ENCODE measurements around the gene NEAT1.

NEAT1 gene

GRCh38 chr11:65402790-65403189 is 19.8 kb upstream of the NEAT1 start:
- no peak overlapping the region for H3K27ac ChIP-seq (ENCODE audit: low read length, poor library complexity, severe bottlenecking)
- no peak overlapping the region for H3K4me2 ChIP-seq (ENCODE audit: low read length, poor library complexity, severe bottlenecking)
- H2BK15ac ChIP-seq (ENCODE audit: low read depth, poor library complexity, severe bottlenecking), result no peak overlapping the region
- H3K4me1 ChIP-seq (ENCODE audit: control insufficient read depth, insufficient read depth, low read depth, low read length), result peaks cover 11% of the 10 kb centered on the region
- no peak overlapping the region for H3K14ac ChIP-seq (ENCODE audit: low read length in 2 of 2)
- no peak overlapping the region for H3K18ac ChIP-seq (ENCODE audit: low read depth in 1 of 2, low read length in 2 of 2)
- H3K23ac ChIP-seq (ENCODE audit: low read length in 2 of 2), result no peak overlapping the region
- H3K79me1 ChIP-seq (replicated peaks; ENCODE audit: low read length, poor library complexity, severe bottlenecking), result peaks cover 38% of the 10 kb centered on the region
- no peak overlapping the region for H3K4me3 ChIP-seq (ENCODE audit: insufficient read depth in 1 of 2, low read depth in 1 of 2, low read length in 2 of 2)
- H3K9ac ChIP-seq (ENCODE audit: low read length), result no peak overlapping the region
- no peaks in the 10 kb centered on the region for H3K27me3 ChIP-seq (ENCODE audit: control insufficient read depth in 1 of 2, insufficient read depth in 1 of 2, low read length in 2 of 2)
- no peak for DNase-seq
- H4K91ac ChIP-seq (ENCODE audit: low read length), result no peak overlapping the region
- H2AFZ ChIP-seq (ENCODE audit: low read depth, low read length), result no peak overlapping the region
- 89% methylated on average over 2 of the region's 2 CpGs for WGBS
- H4K8ac ChIP-seq (ENCODE audit: low read length), result no peak overlapping the region
- no peak overlapping the region for H3K4ac ChIP-seq (ENCODE audit: low read depth in 1 of 2, low read length in 2 of 2)
- H2BK120ac ChIP-seq (ENCODE audit: low read depth, low read length), result no peak overlapping the region
- no peaks in the 10 kb centered on the region for H3K9me3 ChIP-seq (ENCODE audit: control insufficient read depth, low read length)
- H2AK5ac ChIP-seq (ENCODE audit: low read length, severe bottlenecking), result no peak overlapping the region
- H2BK5ac ChIP-seq (ENCODE audit: low read depth, low read length, poor library complexity, severe bottlenecking), result no peak overlapping the region
- peaks cover 74 to 83% of the 10 kb centered on the region in 2 experiments for H3K36me3 ChIP-seq (ENCODE audit: control insufficient read depth in 1 of 2, insufficient read depth in 2 of 2, low read depth in 1 of 2, low read length in 2 of 2)
- no peak overlapping the region for H2BK12ac ChIP-seq (ENCODE audit: low read length in 2 of 2)

- no peak overlapping the region for H2BK5ac ChIP-seq (ENCODE audit: low read depth, low read length, poor library complexity, severe bottlenecking)
- H2BK120ac ChIP-seq (ENCODE audit: low read depth, low read length), result no peak overlapping the region
- no peak overlapping the region for H3K18ac ChIP-seq (ENCODE audit: low read depth in 1 of 2, low read length in 2 of 2)
- H3K14ac ChIP-seq (ENCODE audit: low read length in 2 of 2), result no peak overlapping the region
- peaks cover 12% of the 10 kb centered on the region for H3K4me1 ChIP-seq (ENCODE audit: control insufficient read depth, insufficient read depth, low read depth, low read length)
- H3K27me3 ChIP-seq (ENCODE audit: control insufficient read depth in 1 of 2, insufficient read depth in 1 of 2, low read length in 2 of 2), result no peaks in the 10 kb centered on the region
- H3K4ac ChIP-seq (ENCODE audit: low read depth in 1 of 2, low read length in 2 of 2), result no peak overlapping the region
- peak overlapping the region; percentile 30 for H4K91ac ChIP-seq (ENCODE audit: low read length)
- peak overlapping the region in 1 of 2 experiments; percentile 33 for H3K4me3 ChIP-seq (ENCODE audit: insufficient read depth in 1 of 2, low read depth in 1 of 2, low read length in 2 of 2)
- DNase-seq, result no peak
- no peak overlapping the region for H2BK15ac ChIP-seq (ENCODE audit: low read depth, poor library complexity, severe bottlenecking)
- H3K9ac ChIP-seq (ENCODE audit: low read length), result no peak overlapping the region
- H2AFZ ChIP-seq (ENCODE audit: low read depth, low read length), result no peak overlapping the region
- no peak overlapping the region for H3K4me2 ChIP-seq (ENCODE audit: low read length, poor library complexity, severe bottlenecking)
- WGBS, result 97% methylated on average over 12 of the region's 12 CpGs
- no peak overlapping the region for H2BK12ac ChIP-seq (ENCODE audit: low read length in 2 of 2)
- no peaks in the 10 kb centered on the region for H3K9me3 ChIP-seq (ENCODE audit: control insufficient read depth, low read length)
- H3K79me1 ChIP-seq (replicated peaks; ENCODE audit: low read length, poor library complexity, severe bottlenecking), result peaks cover 38% of the 10 kb centered on the region
- H3K23ac ChIP-seq (ENCODE audit: low read length in 2 of 2), result no peak overlapping the region
- H2AK5ac ChIP-seq (ENCODE audit: low read length, severe bottlenecking), result no peak overlapping the region
- H3K36me3 ChIP-seq (ENCODE audit: control insufficient read depth in 1 of 2, insufficient read depth in 2 of 2, low read depth in 1 of 2, low read length in 2 of 2), result peaks cover 68 to 83% of the 10 kb centered on the region in 2 experiments
- H4K8ac ChIP-seq (ENCODE audit: low read length), result peak overlapping the region; percentile 9
- no peak overlapping the region for H3K27ac ChIP-seq (ENCODE audit: low read length, poor library complexity, severe bottlenecking)
Observed at GRCh38 chr11:65403607-65404121, 18.9 kb upstream of the NEAT1 start.

- Histone ChIP-seq H3K14ac (ENCODE audit: low read length in 2 of 2) (no peak overlapping the region), H2AFZ (ENCODE audit: low read depth, low read length) (no peak overlapping the region), H3K27ac (ENCODE audit: low read length, poor library complexity, severe bottlenecking) (no peak overlapping the region), H3K4me1 (ENCODE audit: control insufficient read depth, insufficient read depth, low read depth, low read length) (peaks cover 12% of the 10 kb centered on the region), H3K23ac (ENCODE audit: low read length in 2 of 2) (no peak overlapping the region), H3K36me3 (ENCODE audit: control insufficient read depth in 1 of 2, insufficient read depth in 2 of 2, low read depth in 1 of 2, low read length in 2 of 2) (peaks cover 70 to 86% of the 10 kb centered on the region in 2 experiments), H2BK12ac (ENCODE audit: low read length in 2 of 2) (no peak overlapping the region), H2BK5ac (ENCODE audit: low read depth, low read length, poor library complexity, severe bottlenecking) (no peak overlapping the region), H3K9me3 (ENCODE audit: control insufficient read depth, low read length) (no peaks in the 10 kb centered on the region), H3K79me1 (replicated peaks; ENCODE audit: low read length, poor library complexity, severe bottlenecking) (peaks cover 38% of the 10 kb centered on the region), H3K4me3 (ENCODE audit: insufficient read depth in 1 of 2, low read depth in 1 of 2, low read length in 2 of 2) (peak overlapping the region in 1 of 2 experiments; percentile 33), H3K9ac (ENCODE audit: low read length) (no peak overlapping the region), H2BK15ac (ENCODE audit: low read depth, poor library complexity, severe bottlenecking) (no peak overlapping the region), H4K8ac (ENCODE audit: low read length) (no peak overlapping the region), H3K4me2 (ENCODE audit: low read length, poor library complexity, severe bottlenecking) (no peak overlapping the region), H3K4ac (ENCODE audit: low read depth in 1 of 2, low read length in 2 of 2) (no peak overlapping the region), H2AK5ac (ENCODE audit: low read length, severe bottlenecking) (no peak overlapping the region), H2BK120ac (ENCODE audit: low read depth, low read length) (no peak overlapping the region), H3K18ac (ENCODE audit: low read depth in 1 of 2, low read length in 2 of 2) (no peak overlapping the region), H3K27me3 (ENCODE audit: control insufficient read depth in 1 of 2, insufficient read depth in 1 of 2, low read length in 2 of 2) (no peaks in the 10 kb centered on the region), H4K91ac (ENCODE audit: low read length) (peak overlapping the region; percentile 30)
- DNase-seq, result no peak
- WGBS, result 95% methylated on average over 13 of the region's 13 CpGs
Observed at GRCh38 chr11:65404210-65404609, 18.4 kb upstream of the NEAT1 start.

- H3K4me2 ChIP-seq (ENCODE audit: low read length, poor library complexity, severe bottlenecking), result no peak overlapping the region
- H3K27ac ChIP-seq (ENCODE audit: low read length, poor library complexity, severe bottlenecking), result no peak overlapping the region
- H4K91ac ChIP-seq (ENCODE audit: low read length), result peak overlapping the region; percentile 11
- H2BK120ac ChIP-seq (ENCODE audit: low read depth, low read length), result no peak overlapping the region
- peaks cover 35% of the 10 kb centered on the region for H3K79me1 ChIP-seq (replicated peaks; ENCODE audit: low read length, poor library complexity, severe bottlenecking)
- peak overlapping the region; percentile 47 for H4K8ac ChIP-seq (ENCODE audit: low read length)
- peaks cover 70 to 86% of the 10 kb centered on the region in 2 experiments for H3K36me3 ChIP-seq (ENCODE audit: control insufficient read depth in 1 of 2, insufficient read depth in 2 of 2, low read depth in 1 of 2, low read length in 2 of 2)
- no peak overlapping the region for H2BK15ac ChIP-seq (ENCODE audit: low read depth, poor library complexity, severe bottlenecking)
- peaks cover 12% of the 10 kb centered on the region for H3K4me1 ChIP-seq (ENCODE audit: control insufficient read depth, insufficient read depth, low read depth, low read length)
- no peak overlapping the region for H2BK5ac ChIP-seq (ENCODE audit: low read depth, low read length, poor library complexity, severe bottlenecking)
- H3K14ac ChIP-seq (ENCODE audit: low read length in 2 of 2), result no peak overlapping the region
- H2BK12ac ChIP-seq (ENCODE audit: low read length in 2 of 2), result peak overlapping the region in 1 of 2 experiments; percentile 49
- no peaks in the 10 kb centered on the region for H3K9me3 ChIP-seq (ENCODE audit: control insufficient read depth, low read length)
- no peak overlapping the region for H2AFZ ChIP-seq (ENCODE audit: low read depth, low read length)
- no peak for DNase-seq
- no peaks in the 10 kb centered on the region for H3K27me3 ChIP-seq (ENCODE audit: control insufficient read depth in 1 of 2, insufficient read depth in 1 of 2, low read length in 2 of 2)
- no peak overlapping the region for H3K4ac ChIP-seq (ENCODE audit: low read depth in 1 of 2, low read length in 2 of 2)
- WGBS, result 95% methylated on average over 24 of the region's 24 CpGs
- no peak overlapping the region for H3K4me3 ChIP-seq (ENCODE audit: insufficient read depth in 1 of 2, low read depth in 1 of 2, low read length in 2 of 2)
- H3K23ac ChIP-seq (ENCODE audit: low read length in 2 of 2), result no peak overlapping the region
- no peak overlapping the region for H2AK5ac ChIP-seq (ENCODE audit: low read length, severe bottlenecking)
- H3K9ac ChIP-seq (ENCODE audit: low read length), result no peak overlapping the region
- peak overlapping the region in 1 of 2 experiments; percentile 25 for H3K18ac ChIP-seq (ENCODE audit: low read depth in 1 of 2, low read length in 2 of 2)
Observed at GRCh38 chr11:65404638-65405339, 17.8 kb upstream of the NEAT1 start.
